ENCODE results near the gene ZRANB1.

- no peak for TF ChIP-seq CTCF (IDR thresholded peaks at IDR 0.05)
- TF ChIP-seq POLR2A (IDR thresholded peaks at IDR 0.05): peak in 1 of 2 donors; percentile 45
Observed at GRCh38 chr10:124917428-124918190, 24.3 kb upstream of the ZRANB1 start.

Measured in thyroid gland (tissue), 4 donors.